ENCODE data around the gene CNOT3.

The CNOT3 gene

GRCh38 chr19:54121259-54121658 is 16.3 kb upstream of the CNOT3 start:
- H3K9ac ChIP-seq (ENCODE audit: low read length) = no peak overlapping the region
- H2AFZ ChIP-seq (ENCODE audit: low read length) = no peak overlapping the region
- no peak overlapping the region for H3K4me3 ChIP-seq (ENCODE audit: low read length)
- DNase-seq = no peak
- no peaks in the 10 kb centered on the region for H3K9me2 ChIP-seq (replicated peaks; ENCODE audit: insufficient read depth, low read length)
- H3F3A ChIP-seq (ENCODE audit: insufficient read depth, low read length) = no peaks in the 10 kb centered on the region
- peaks cover 11% of the 10 kb centered on the region for H3K79me2 ChIP-seq (ENCODE audit: low read length)
- no peak overlapping the region for H3K27ac ChIP-seq (ENCODE audit: low read length)
- H3K4me2 ChIP-seq (ENCODE audit: low read depth, low read length) = no peak overlapping the region
- H3K9me3 ChIP-seq (replicated peaks; ENCODE audit: insufficient read depth, low read length) = no peaks in the 10 kb centered on the region
- H4K20me1 ChIP-seq (ENCODE audit: insufficient read depth, low read length) = no peaks in the 10 kb centered on the region
- H3K4me1 ChIP-seq (ENCODE audit: low read length) = peaks cover 4% of the 10 kb centered on the region; the same call in 1 of the 2 replicates
- H3K27me3 ChIP-seq (replicated peaks; ENCODE audit: insufficient read depth, low read length) = no peaks in the 10 kb centered on the region
- H3K36me3 ChIP-seq (replicated peaks; ENCODE audit: insufficient read depth, low read length) = no peaks in the 10 kb centered on the region
- TF ChIP-seq CTCF (IDR thresholded peaks at IDR 0.05; ENCODE audit: low read length) (no peak), EZH2phosphoT487 (IDR thresholded peaks at IDR 0.05; ENCODE audit: low read length) (no peak), EZH2 (optimal IDR thresholded peaks at IDR 0.05; ENCODE audit: low read depth, low read length) (no peak)

- no peak overlapping the region for H3K4me3 ChIP-seq (ENCODE audit: low read length)
- no peaks in the 10 kb centered on the region for H3K9me3 ChIP-seq (replicated peaks; ENCODE audit: insufficient read depth, low read length)
- no peak overlapping the region for H3K4me2 ChIP-seq (ENCODE audit: low read depth, low read length)
- no peaks in the 10 kb centered on the region for H3K9me2 ChIP-seq (replicated peaks; ENCODE audit: insufficient read depth, low read length)
- no peak overlapping the region for H3K27ac ChIP-seq (ENCODE audit: low read length)
- no peaks in the 10 kb centered on the region for H4K20me1 ChIP-seq (ENCODE audit: insufficient read depth, low read length)
- H3K4me1 ChIP-seq (ENCODE audit: low read length) = no peaks in the 10 kb centered on the region
- no peak overlapping the region for H2AFZ ChIP-seq (ENCODE audit: low read length)
- H3K27me3 ChIP-seq (replicated peaks; ENCODE audit: insufficient read depth, low read length) = no peaks in the 10 kb centered on the region
- no peak overlapping the region for H3K9ac ChIP-seq (ENCODE audit: low read length)
- DNase-seq = no peak
- no peaks in the 10 kb centered on the region for H3K36me3 ChIP-seq (replicated peaks; ENCODE audit: insufficient read depth, low read length)
- TF ChIP-seq EZH2 (optimal IDR thresholded peaks at IDR 0.05; ENCODE audit: low read depth, low read length) = no peak
- TF ChIP-seq CTCF (IDR thresholded peaks at IDR 0.05; ENCODE audit: low read length) = no peak
- TF ChIP-seq EZH2phosphoT487 (IDR thresholded peaks at IDR 0.05; ENCODE audit: low read length) = no peak
- H3K79me2 ChIP-seq (ENCODE audit: low read length) = no peaks in the 10 kb centered on the region
- H3F3A ChIP-seq (ENCODE audit: insufficient read depth, low read length) = no peaks in the 10 kb centered on the region
Observed at GRCh38 chr19:54123682-54124081, 13.9 kb upstream of the CNOT3 start.

- no peak for TF ChIP-seq EZH2 (optimal IDR thresholded peaks at IDR 0.05; ENCODE audit: low read depth, low read length)
- no peak for TF ChIP-seq CTCF (IDR thresholded peaks at IDR 0.05; ENCODE audit: low read length)
- no peak for TF ChIP-seq EZH2phosphoT487 (IDR thresholded peaks at IDR 0.05; ENCODE audit: low read length)
- Histone ChIP-seq H3K4me2 (ENCODE audit: low read depth, low read length) (no peak overlapping the region), H3K79me2 (ENCODE audit: low read length) (no peaks in the 10 kb centered on the region), H3K9me2 (replicated peaks; ENCODE audit: insufficient read depth, low read length) (no peaks in the 10 kb centered on the region), H3K4me3 (ENCODE audit: low read length) (no peak overlapping the region), H3K9ac (ENCODE audit: low read length) (no peak overlapping the region), H3K36me3 (replicated peaks; ENCODE audit: insufficient read depth, low read length) (no peaks in the 10 kb centered on the region), H3K27me3 (replicated peaks; ENCODE audit: insufficient read depth, low read length) (no peaks in the 10 kb centered on the region), H4K20me1 (ENCODE audit: insufficient read depth, low read length) (no peaks in the 10 kb centered on the region), H3F3A (ENCODE audit: insufficient read depth, low read length) (no peaks in the 10 kb centered on the region), H2AFZ (ENCODE audit: low read length) (no peak overlapping the region), H3K9me3 (replicated peaks; ENCODE audit: insufficient read depth, low read length) (no peaks in the 10 kb centered on the region), H3K4me1 (ENCODE audit: low read length) (no peaks in the 10 kb centered on the region), H3K27ac (ENCODE audit: low read length) (no peak overlapping the region)
- no peak for DNase-seq
Observed at GRCh38 chr19:54124393-54124792, 13.2 kb upstream of the CNOT3 start.
